ENCODE data around the gene TDRD3.

Gene TDRD3

GRCh38 chr13:60603049-60603448, 206.0 kb downstream of the TDRD3 start:
- no peak for TF ChIP-seq TAF1 (IDR thresholded peaks at IDR 0.05; ENCODE audit: low read depth)
- TF ChIP-seq YY1 (IDR thresholded peaks at IDR 0.05; ENCODE audit: low read depth), result no peak
- TF ChIP-seq CEBPB (IDR thresholded peaks at IDR 0.05), result no peak
- TF ChIP-seq ZBTB7A (IDR thresholded peaks at IDR 0.05; ENCODE audit: low read depth), result no peak
- no peak for TF ChIP-seq MAX (IDR thresholded peaks at IDR 0.05)
- no peak for TF ChIP-seq TEAD4 (IDR thresholded peaks at IDR 0.05)

- TF ChIP-seq FOXM1 (IDR thresholded peaks at IDR 0.05; ENCODE audit: borderline replicate concordance, low read depth) (no peak), CEBPB (IDR thresholded peaks at IDR 0.05) (peak; percentile 55)
- TF ChIP-seq, protein P1, sequence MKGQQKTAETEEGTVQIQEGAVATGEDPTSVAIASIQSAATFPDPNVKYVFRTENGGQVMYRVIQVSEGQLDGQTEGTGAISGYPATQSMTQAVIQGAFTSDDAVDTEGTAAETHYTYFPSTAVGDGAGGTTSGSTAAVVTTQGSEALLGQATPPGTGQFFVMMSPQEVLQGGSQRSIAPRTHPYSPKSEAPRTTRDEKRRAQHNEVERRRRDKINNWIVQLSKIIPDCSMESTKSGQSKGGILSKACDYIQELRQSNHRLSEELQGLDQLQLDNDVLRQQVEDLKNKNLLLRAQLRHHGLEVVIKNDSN (IDR thresholded peaks at IDR 0.05), result no peak
Measured at GRCh38 chr13:60604058-60604457, 207.0 kb downstream of the TDRD3 start.

DNA sequence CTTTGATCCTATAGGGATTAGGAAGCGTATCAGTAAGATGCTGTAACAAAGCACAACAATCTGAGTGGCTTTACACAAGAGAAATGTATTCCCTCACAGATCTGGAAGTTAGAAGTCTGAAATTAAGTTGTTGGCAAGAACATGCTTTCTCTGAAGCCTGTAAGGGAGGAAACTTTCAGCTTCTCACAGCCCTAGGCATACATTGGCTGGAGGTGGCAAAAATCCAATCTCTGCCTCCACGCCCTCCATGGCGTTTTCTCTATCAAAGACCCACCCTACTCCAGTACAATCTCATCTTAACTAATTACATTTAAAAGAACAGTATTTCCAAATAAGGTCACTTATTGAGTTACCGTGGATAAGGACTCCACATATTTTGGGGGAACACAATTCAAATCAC, 211.9 kb downstream of the TDRD3 start:
- TF ChIP-seq MAX (IDR thresholded peaks at IDR 0.05), result no peak
- TF ChIP-seq CEBPB (IDR thresholded peaks at IDR 0.05), result no peak

DNA sequence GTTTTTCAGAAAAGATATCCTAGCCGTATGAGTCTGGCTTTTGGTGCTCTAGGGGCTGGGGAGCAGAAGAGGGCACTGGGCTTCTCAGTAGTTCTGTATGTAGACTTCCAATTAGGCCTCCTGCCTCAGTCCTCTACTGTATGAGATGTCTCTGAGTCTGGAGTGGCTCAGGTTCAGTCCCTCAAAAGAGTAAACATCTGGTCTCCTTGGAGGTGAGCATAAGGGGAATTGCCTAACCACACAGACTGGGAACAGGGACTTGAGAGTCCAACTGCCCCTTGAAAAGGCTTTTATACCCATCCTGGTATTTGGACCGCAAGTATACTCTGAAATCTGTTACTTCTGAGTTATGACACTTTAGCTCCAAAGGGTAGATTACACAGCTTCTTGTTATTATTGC, 214.5 kb downstream of the TDRD3 start:
- TF ChIP-seq TEAD4 (IDR thresholded peaks at IDR 0.05) (no peak), CEBPB (IDR thresholded peaks at IDR 0.05) (no peak), ZBTB7A (IDR thresholded peaks at IDR 0.05; ENCODE audit: low read depth) (no peak), TAF1 (IDR thresholded peaks at IDR 0.05; ENCODE audit: low read depth) (no peak), TCF12 (IDR thresholded peaks at IDR 0.05; ENCODE audit: low read depth) (no peak), EGR1 (IDR thresholded peaks at IDR 0.05) (no peak), EP300 (IDR thresholded peaks at IDR 0.05; ENCODE audit: borderline replicate concordance) (no peak), YY1 (IDR thresholded peaks at IDR 0.05; ENCODE audit: low read depth) (no peak), MAX (IDR thresholded peaks at IDR 0.05) (no peak)
- TF ChIP-seq, protein P1 (IDR thresholded peaks at IDR 0.05), result no peak
- TF ChIP-seq, protein P2, sequence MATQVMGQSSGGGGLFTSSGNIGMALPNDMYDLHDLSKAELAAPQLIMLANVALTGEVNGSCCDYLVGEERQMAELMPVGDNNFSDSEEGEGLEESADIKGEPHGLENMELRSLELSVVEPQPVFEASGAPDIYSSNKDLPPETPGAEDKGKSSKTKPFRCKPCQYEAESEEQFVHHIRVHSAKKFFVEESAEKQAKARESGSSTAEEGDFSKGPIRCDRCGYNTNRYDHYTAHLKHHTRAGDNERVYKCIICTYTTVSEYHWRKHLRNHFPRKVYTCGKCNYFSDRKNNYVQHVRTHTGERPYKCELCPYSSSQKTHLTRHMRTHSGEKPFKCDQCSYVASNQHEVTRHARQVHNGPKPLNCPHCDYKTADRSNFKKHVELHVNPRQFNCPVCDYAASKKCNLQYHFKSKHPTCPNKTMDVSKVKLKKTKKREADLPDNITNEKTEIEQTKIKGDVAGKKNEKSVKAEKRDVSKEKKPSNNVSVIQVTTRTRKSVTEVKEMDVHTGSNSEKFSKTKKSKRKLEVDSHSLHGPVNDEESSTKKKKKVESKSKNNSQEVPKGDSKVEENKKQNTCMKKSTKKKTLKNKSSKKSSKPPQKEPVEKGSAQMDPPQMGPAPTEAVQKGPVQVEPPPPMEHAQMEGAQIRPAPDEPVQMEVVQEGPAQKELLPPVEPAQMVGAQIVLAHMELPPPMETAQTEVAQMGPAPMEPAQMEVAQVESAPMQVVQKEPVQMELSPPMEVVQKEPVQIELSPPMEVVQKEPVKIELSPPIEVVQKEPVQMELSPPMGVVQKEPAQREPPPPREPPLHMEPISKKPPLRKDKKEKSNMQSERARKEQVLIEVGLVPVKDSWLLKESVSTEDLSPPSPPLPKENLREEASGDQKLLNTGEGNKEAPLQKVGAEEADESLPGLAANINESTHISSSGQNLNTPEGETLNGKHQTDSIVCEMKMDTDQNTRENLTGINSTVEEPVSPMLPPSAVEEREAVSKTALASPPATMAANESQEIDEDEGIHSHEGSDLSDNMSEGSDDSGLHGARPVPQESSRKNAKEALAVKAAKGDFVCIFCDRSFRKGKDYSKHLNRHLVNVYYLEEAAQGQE (IDR thresholded peaks at IDR 0.05; ENCODE audit: low read depth), result no peak

DNA sequence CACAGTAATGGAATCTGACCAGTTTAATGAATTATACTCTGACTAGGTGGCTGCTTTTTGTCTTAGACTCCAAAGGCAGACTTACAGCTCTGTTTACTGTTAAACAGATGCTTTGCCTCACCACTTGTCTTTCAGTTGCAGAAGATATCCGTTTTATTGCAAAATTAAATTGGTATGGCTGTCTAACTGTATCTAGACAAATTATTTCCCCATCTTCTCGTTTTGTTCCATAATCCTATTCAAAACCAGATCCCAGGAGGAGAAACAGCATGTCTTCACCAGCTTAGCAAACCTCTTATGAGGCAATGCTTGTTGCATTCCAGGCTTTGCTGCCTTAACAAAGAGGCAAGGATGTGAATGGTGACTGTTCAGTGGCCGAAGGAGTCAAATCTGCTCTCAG, 215.6 kb downstream of the TDRD3 start:
- TF ChIP-seq YY1 (IDR thresholded peaks at IDR 0.05; ENCODE audit: low read depth), result no peak
- TF ChIP-seq ZBTB7A (IDR thresholded peaks at IDR 0.05; ENCODE audit: low read depth), result no peak
- no peak for TF ChIP-seq CEBPB (IDR thresholded peaks at IDR 0.05)
- TF ChIP-seq RAD21 (IDR thresholded peaks at IDR 0.05; ENCODE audit: low read depth), result no peak
- no peak for TF ChIP-seq MAX (IDR thresholded peaks at IDR 0.05)
- TF ChIP-seq NFIC (IDR thresholded peaks at IDR 0.05), result no peak

GRCh38 chr13:60613080-60613479, 216.1 kb downstream of the TDRD3 start:
- TF ChIP-seq, protein P1 (IDR thresholded peaks at IDR 0.05), result no peak
- TF ChIP-seq, protein P2 (IDR thresholded peaks at IDR 0.05; ENCODE audit: low read depth), result no peak
- TF ChIP-seq EP300 (IDR thresholded peaks at IDR 0.05; ENCODE audit: borderline replicate concordance) (no peak), EGR1 (IDR thresholded peaks at IDR 0.05) (no peak), TEAD4 (IDR thresholded peaks at IDR 0.05) (no peak), CREB1 (IDR thresholded peaks at IDR 0.05; ENCODE audit: low read depth) (no peak)
